K562 treated with DMSO at 1 percent for 48 hours (cell line): ENCODE results near the gene CD151. TPM values are rescaled to one million over a fixed set of nuclear protein-coding genes. Genes with fewer than 3 reads are reported as not detected.

ENCODE experiments used
- total RNA-seq: library from RNA; unstranded; fragments of 300-600 nt; gene quantifications from 2 replicates; pipeline ENCODE4 v1.2.3, GENCODE V29; 2022; ENCODE audit warnings: low replicate concordance; ENCODE audit errors: extremely low read depth

CD151 gene
- total RNA-seq, result 775 TPM in 1 of 2 replicates, not detected in the other

GRCh38 chr11:832529-833113, at the start of gene CD151:
CD151 (plus strand) TSS chr11:832952; CDS start chr11:836070, 3,118 bp downstream.

GRCh38 chr11:789943-790342, 42.8 kb upstream of the CD151 start, which contains the start of gene CEND1:
CEND1 (minus strand) TSS chr11:790090; CDS start chr11:788576, 1,514 bp downstream.

GRCh38 chr11:798093-798713, 34.5 kb upstream of the CD151 start, which contains the start of gene SLC25A22:
SLC25A22 (minus strand) TSS chr11:798281; CDS start chr11:795006, 3,275 bp downstream.

GRCh38 chr11:809287-810039, 23.3 kb upstream of the CD151 start, which contains the start of gene RPLP2:
RPLP2 (plus strand) TSS chr11:809967; CDS start chr11:810235, 268 bp downstream.

GRCh38 chr11:818396-819128, 14.2 kb upstream of the CD151 start, which contains the start of gene PNPLA2:
PNPLA2 (plus strand) TSS chr11:818914; CDS start chr11:819719, 805 bp downstream.

GRCh38 chr11:827897-828192, 4.9 kb upstream of the CD151 start, which contains the start of gene CRACR2B:
CRACR2B (plus strand) TSS chr11:827919; CDS start chr11:828608, 689 bp downstream.

GRCh38 chr11:842370-843002, 9.7 kb downstream of the CD151 start, which contains the start of the genes POLR2L and TSPAN4:
POLR2L (minus strand) TSS chr11:842529; CDS start chr11:842508, 21 bp downstream.
TSPAN4 (plus strand) TSS chr11:842852; CDS start chr11:850305, 7,453 bp downstream.

Other genes starting within 250 kb of the CD151 start
- gene IRF7, start 217.0 kb upstream of the CD151 start, total RNA-seq, result not detected in 2 replicates
- not detected in 2 replicates for gene CDHR5, start 208.0 kb upstream of the CD151 start, total RNA-seq
- gene SCT, start 205.8 kb upstream of the CD151 start, total RNA-seq, result not detected in 2 replicates
- not detected in 2 replicates for gene DRD4, start 195.7 kb upstream of the CD151 start, total RNA-seq
- gene DEAF1, start 137.7 kb upstream of the CD151 start, total RNA-seq, result not detected in 2 replicates
- not detected in 2 replicates for gene TMEM80, start 137.1 kb upstream of the CD151 start, total RNA-seq
- gene EPS8L2, start 126.7 kb upstream of the CD151 start, total RNA-seq, result not detected in 2 replicates
- 394 TPM in 1 of 2 replicates, not detected in the other for gene TALDO1, start 85.5 kb upstream of the CD151 start, total RNA-seq
- not detected in 2 replicates for gene GATD1, start 55.5 kb upstream of the CD151 start, total RNA-seq
- gene CEND1, start 42.9 kb upstream of the CD151 start, total RNA-seq, result not detected in 2 replicates
- not detected in 2 replicates for gene SLC25A22, start 34.7 kb upstream of the CD151 start, total RNA-seq
- gene PIDD1, start 27.7 kb upstream of the CD151 start, total RNA-seq, result not detected in 2 replicates
- gene RPLP2, start 23.0 kb upstream of the CD151 start, total RNA-seq, result not detected in 2 replicates
- 265 TPM in 1 of 2 replicates, not detected in the other for gene PNPLA2, start 14.0 kb upstream of the CD151 start, total RNA-seq
- not detected in 2 replicates for gene CRACR2B, start 5.0 kb upstream of the CD151 start, total RNA-seq
- not detected in 2 replicates for gene POLR2L, start 9.6 kb downstream of the CD151 start, total RNA-seq
- not detected in 2 replicates for gene TSPAN4, start 9.9 kb downstream of the CD151 start, total RNA-seq
- not detected in 2 replicates for gene CHID1, start 77.9 kb downstream of the CD151 start, total RNA-seq
- gene AP2A2, start 92.9 kb downstream of the CD151 start, total RNA-seq, result not detected in 2 replicates
- not detected in 2 replicates for gene MUC6, start 203.8 kb downstream of the CD151 start, total RNA-seq
- gene MUC2, start 241.9 kb downstream of the CD151 start, total RNA-seq, result not detected in 2 replicates